IPS DF 6.9 (cell line): ENCODE data around the gene SLC26A11.

Source experiments
- DNase-seq: peaks from one replicate; pipeline ENCODE4 v3.0.0-alpha.2; 2013; ENCODE audit warnings: low read depth, low spot score
- H3K27ac ChIP-seq: one replicate; pipeline ENCODE4 v1.5.1; 2013; ENCODE audit warnings: low read length, control low read depth
- H3K27me3 ChIP-seq: 2 replicates; pipeline ENCODE4 v1.6.1; 2013; ENCODE audit warnings: mild to moderate bottlenecking, low read length; ENCODE audit not compliant: control insufficient read depth, insufficient read depth
- H3K36me3 ChIP-seq: 2 replicates; pipeline ENCODE4 v1.6.1; 2013; ENCODE audit warnings: low read length; ENCODE audit not compliant: control insufficient read depth, insufficient read depth
- H3K4me1 ChIP-seq: 2 replicates; pipeline ENCODE4 v1.6.1; 2013; ENCODE audit warnings: low read length; ENCODE audit not compliant: control insufficient read depth, insufficient read depth
- H3K4me3 ChIP-seq: 2 replicates; pipeline ENCODE4 v1.5.1; 2013; ENCODE audit warnings: mild to moderate bottlenecking, low read length
- H3K9me3 ChIP-seq: 2 replicates; pipeline ENCODE4 v1.6.1; 2013; ENCODE audit warnings: low read length, inconsistent platforms; ENCODE audit not compliant: control insufficient read depth, insufficient read depth
- WGBS: extraction: QIAGEN DNeasy Blood & Tissue Kit; methylation state at CpG from one replicate; pipeline ENCODE4 v1.1.7; 2013; ENCODE audit warnings: mixed read lengths, missing lambda C conversion rate; ENCODE audit not compliant: insufficient read length, insufficient coverage; 5-methylcytosine and 5-hydroxymethylcytosine counted together

SLC26A11 gene

DNA sequence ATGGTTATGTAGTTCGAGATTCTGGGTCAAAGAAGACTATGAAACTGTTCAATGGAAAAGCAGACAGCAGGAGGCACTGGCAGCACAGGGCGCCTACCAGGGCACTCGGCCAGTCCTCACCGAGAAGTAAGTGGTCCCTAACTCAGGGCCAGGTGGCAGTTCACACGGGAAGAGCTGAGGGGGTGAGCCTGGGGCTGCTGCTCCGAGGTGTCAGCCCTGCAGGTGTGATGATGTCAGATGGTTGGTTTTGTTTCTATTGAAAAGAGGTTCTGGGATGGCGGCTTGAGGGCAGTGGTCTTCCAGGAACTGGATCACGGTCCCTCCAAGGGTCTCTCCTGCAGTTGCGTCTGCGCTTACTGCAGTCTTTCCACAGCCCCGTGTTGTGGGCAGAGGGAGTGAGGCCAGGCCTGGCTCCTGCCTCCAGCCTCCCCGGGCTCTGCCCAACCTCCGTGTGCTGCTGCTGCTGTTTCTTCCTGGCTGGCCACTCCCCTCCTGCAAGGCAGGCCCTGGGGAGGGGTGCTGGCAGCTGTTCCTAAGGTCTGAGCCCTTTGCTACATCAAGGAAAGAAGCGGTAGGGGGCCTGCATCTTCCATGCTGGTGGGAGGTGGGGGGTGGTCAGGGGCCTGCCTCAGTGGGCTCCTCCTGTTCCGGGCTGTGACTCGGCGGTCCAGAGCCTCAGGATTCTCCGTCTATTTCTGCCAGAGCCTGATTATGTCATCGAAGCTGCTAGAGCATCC lies 63.1 kb downstream of the SLC26A11 start:
- Histone ChIP-seq H3K36me3 (peaks cover 9% of the 10 kb centered on the region), H3K27me3 (no peaks in the 10 kb centered on the region), H3K27ac (no peak overlapping the region)

DNA sequence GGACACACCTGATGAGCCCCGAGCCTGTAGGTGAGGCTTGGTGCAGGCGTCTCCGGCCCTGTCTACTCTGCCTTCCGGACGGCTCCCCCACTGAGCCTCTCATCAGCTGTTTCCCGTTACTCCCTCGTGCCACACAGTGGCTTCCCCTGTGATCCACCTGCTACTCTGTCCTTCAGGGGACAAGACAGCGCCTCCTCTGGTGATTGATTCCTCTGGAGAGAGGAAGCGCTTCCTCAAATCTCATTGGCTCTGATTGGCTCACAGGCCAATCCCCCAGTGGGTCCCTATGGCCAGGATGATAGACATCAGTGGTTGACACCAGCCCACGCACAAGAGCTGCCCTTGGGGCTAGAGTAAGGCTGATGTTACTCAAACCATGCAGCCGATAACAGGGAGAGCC lies 64.4 kb downstream of the SLC26A11 start:
- DNase-seq: no peak
- Histone ChIP-seq H3K27ac (no peak overlapping the region), H3K9me3 (no peaks in the 10 kb centered on the region), H3K36me3 (peaks cover 12% of the 10 kb centered on the region), H3K27me3 (no peaks in the 10 kb centered on the region), H3K4me1 (peaks cover 1% of the 10 kb centered on the region; the same call in 1 of the 2 replicates), H3K4me3 (no peak overlapping the region)
- WGBS: no CpG with 5 or more reads among the region's 11 CpGs

More for the DNA sequence above, 63.1 kb downstream of the SLC26A11 start:
- Histone ChIP-seq H3K9me3 (no peaks in the 10 kb centered on the region), H3K4me1 (peaks cover 3% of the 10 kb centered on the region; the same call in 1 of the 2 replicates), H3K4me3 (no peak overlapping the region)
- no CpG with 5 or more reads among the region's 19 CpGs for WGBS
- no peak for DNase-seq

DNA sequence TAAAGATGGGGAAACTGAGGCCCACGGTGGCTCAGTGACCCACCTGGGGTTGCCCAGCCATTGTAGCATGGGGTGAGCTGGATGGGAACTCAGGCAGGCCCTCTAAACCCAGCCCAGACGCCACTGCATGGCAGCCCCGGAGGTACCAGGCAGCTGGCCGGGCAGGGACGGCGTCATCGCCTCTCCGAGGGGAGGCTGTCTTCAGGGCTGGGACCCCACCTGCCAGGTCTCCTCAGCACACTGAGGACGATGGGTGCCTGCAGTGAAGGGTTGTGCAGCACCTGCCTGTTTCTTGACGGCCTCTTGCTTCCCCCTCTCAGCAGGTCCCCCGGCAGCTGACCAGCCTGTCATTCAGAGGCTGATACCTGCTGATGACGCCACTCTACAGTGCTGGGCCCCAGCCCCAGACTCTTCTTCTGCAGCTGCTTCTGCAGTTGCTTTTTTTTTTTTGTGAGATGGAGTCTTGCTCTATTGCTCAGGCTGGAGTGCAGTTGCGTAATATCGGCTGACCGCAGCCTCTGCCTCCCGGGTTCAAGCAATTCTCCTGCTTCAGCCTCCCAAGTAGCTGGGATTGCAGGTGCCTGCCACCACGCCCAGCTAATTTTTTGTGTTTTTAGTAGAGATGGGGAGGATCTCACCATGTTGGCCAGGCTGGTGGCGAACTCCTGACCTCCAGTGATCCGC lies 65.2 kb downstream of the SLC26A11 start:
- Histone ChIP-seq H3K27me3 (no peaks in the 10 kb centered on the region), H3K9me3 (no peaks in the 10 kb centered on the region), H3K27ac (no peak overlapping the region), H3K36me3 (peaks cover 16% of the 10 kb centered on the region), H3K4me1 (peaks cover 1% of the 10 kb centered on the region; the same call in 1 of the 2 replicates), H3K4me3 (no peak overlapping the region)
- WGBS: no CpG with 5 or more reads among the region's 19 CpGs
- no peak for DNase-seq

DNA sequence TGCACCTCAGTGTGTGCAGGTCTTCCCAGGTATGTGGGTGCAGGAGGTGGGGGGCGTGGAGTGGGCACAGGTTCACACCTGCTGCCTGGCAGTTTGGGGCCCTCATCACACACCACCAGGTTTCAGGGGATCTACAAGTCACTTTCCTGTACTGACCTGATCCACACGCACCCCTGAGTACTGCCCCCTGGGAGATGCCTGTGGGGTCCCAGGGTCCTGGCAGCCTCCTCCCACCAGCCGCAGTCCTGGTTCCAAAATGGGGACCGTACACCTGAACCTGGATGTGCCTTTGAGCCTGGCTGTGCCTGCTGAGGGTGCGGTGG lies 66.4 kb downstream of the SLC26A11 start:
- no peaks in the 10 kb centered on the region for H3K9me3 ChIP-seq
- no CpG with 5 or more reads among the region's 5 CpGs for WGBS
- peaks cover 18% of the 10 kb centered on the region for H3K36me3 ChIP-seq
- no peak overlapping the region for H3K27ac ChIP-seq
- H3K27me3 ChIP-seq: no peaks in the 10 kb centered on the region
- H3K4me3 ChIP-seq: no peak overlapping the region
- H3K4me1 ChIP-seq: peaks cover 1% of the 10 kb centered on the region; the same call in 1 of the 2 replicates
- DNase-seq: no peak

DNA sequence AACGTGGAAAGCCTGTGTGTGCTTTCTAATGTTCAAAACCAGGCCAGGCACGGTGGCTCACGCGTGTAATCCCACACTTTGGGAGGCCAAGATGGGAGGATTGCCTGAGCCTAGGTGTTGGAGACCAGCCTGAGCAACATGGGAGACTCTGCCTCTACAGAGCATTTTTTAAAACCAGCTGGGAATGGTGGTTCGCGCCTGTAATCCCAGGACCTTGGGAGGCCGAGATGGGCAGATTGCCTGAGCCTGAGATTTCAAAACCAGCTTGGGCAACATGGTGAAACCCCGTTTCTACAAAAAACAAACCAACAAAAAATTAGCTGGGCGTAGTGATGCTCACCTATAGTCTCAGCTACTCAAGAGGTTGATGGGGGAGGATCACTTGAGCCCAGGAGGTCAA lies 66.8 kb downstream of the SLC26A11 start:
- Histone ChIP-seq H3K36me3 (peaks cover 21% of the 10 kb centered on the region), H3K27me3 (no peaks in the 10 kb centered on the region), H3K9me3 (no peaks in the 10 kb centered on the region), H3K4me1 (peaks cover 1% of the 10 kb centered on the region; the same call in 1 of the 2 replicates), H3K27ac (no peak overlapping the region), H3K4me3 (no peak overlapping the region)
- DNase-seq: no peak
- WGBS: no CpG with 5 or more reads among the region's 9 CpGs

DNA sequence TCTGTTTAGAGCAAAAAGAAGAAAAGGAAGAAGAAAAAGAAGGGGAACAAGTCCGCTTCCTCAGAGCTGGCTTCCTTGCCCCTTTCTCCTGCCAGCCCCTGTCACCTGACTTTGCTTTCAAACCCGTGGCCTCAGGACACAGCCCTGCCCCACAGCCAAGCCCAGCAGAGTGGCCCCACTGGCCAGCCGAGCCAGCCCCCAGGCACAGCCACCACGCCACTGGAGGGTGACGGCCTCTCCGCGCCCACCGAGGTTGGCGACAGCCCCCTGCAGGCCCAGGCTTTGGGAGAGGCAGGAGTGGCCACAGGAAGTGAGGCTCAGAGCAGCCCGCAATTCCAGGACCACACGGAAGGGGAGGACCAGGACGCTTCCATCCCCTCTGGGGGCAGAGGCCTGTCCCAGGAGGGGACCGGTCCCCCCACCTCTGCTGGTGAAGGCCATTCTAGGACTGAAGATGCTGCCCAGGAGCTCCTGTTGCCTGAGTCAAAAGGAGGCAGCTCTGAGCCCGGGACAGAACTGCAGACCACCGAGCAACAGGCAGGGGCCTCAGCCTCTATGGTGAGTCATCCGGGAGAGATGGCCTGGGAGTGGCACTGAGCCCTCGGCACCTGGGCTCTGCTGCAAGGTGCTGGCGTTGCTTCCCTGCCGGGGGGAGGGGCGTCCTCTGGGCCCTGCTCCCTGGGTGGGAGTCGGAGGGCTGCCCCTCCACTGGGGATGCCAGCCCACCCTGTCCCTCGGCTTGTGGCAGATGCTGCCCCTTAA lies 67.8 kb downstream of the SLC26A11 start:
- no peaks in the 10 kb centered on the region for H3K27me3 ChIP-seq
- no peak for DNase-seq
- no peak overlapping the region for H3K4me3 ChIP-seq
- H3K36me3 ChIP-seq: peaks cover 21% of the 10 kb centered on the region
- no peak overlapping the region for H3K27ac ChIP-seq
- no peaks in the 10 kb centered on the region for H3K9me3 ChIP-seq
- peaks cover 1% of the 10 kb centered on the region; the same call in 1 of the 2 replicates for H3K4me1 ChIP-seq
- WGBS: no CpG with 5 or more reads among the region's 22 CpGs

DNA sequence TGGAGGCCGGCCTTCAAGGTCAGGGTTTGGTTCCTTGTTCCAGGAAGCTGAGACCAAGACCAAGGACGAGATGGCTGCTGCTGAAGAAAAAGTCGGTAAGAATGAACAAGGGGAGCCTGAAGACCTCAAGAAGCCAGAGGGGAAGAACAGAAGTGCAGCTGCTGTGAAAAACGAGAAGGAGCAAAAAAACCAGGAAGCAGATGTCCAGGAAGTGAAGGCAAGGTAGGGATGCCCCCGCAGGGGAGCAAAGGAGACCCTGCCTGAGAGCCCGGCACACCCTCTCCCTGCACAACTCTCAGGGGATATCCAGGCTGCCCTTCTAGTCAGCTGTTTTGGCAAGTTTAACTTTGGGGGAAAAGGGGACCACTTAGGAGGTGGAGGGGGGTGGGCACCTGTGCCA lies 69.4 kb downstream of the SLC26A11 start:
- no peaks in the 10 kb centered on the region for H3K9me3 ChIP-seq
- peaks cover 28% of the 10 kb centered on the region for H3K36me3 ChIP-seq
- no peak for DNase-seq
- no peak overlapping the region for H3K4me3 ChIP-seq
- no CpG with 5 or more reads among the region's 6 CpGs for WGBS
- H3K27me3 ChIP-seq: no peaks in the 10 kb centered on the region
- no peaks in the 10 kb centered on the region; the same call in 1 of the 2 replicates for H3K4me1 ChIP-seq
- no peak overlapping the region for H3K27ac ChIP-seq

DNA sequence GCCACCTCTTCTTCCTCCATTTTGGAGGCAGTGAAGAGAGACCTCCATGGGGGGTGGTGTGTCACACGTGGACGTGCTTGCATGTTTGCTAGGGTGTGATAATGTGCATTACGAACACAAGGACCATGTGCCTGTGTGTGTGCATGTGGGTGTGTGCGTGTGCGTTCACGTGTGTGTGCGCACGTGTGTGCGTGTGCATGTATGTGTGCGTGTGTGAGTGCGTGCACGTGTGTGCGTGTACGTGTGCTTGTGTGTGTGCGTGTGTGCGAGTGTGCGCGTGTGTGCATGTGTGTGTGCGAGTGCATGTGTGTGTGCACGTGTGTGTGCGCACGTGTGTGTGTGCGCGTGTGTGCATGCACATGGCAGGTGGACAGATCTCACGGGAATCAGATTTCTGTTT lies 69.9 kb downstream of the SLC26A11 start:
- Histone ChIP-seq H3K27ac (no peak overlapping the region), H3K4me1 (no peaks in the 10 kb centered on the region; the same call in 1 of the 2 replicates), H3K4me3 (no peak overlapping the region), H3K9me3 (no peaks in the 10 kb centered on the region), H3K36me3 (peaks cover 32% of the 10 kb centered on the region), H3K27me3 (no peaks in the 10 kb centered on the region)
- no peak for DNase-seq
- no CpG with 5 or more reads among the region's 25 CpGs for WGBS

DNA sequence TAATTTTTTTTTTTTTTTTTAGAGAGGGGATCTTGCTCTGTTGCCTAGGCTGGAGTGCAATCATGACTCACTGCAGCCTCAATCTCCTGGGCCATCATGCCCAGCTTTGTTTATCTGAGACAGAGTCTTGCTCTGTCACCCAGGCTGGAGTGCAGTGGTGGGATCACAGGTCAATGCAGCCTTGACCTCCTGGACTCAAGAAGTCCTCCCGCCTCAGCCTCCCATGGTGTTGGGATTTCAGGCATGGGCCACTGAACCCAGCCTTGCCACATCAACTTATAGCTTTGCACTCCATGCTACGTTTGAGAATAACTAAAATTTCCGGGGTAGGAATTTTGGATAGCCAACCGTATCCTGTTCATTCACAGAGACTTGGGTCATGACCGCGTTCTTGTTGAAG lies 71.0 kb downstream of the SLC26A11 start:
- Histone ChIP-seq H3K36me3 (peaks cover 40% of the 10 kb centered on the region), H3K4me1 (no peaks in the 10 kb centered on the region; the same call in 1 of the 2 replicates), H3K27me3 (no peaks in the 10 kb centered on the region), H3K9me3 (no peaks in the 10 kb centered on the region), H3K4me3 (no peak overlapping the region), H3K27ac (no peak overlapping the region)
- WGBS: no CpG with 5 or more reads among the region's 6 CpGs
- DNase-seq: no peak

DNA sequence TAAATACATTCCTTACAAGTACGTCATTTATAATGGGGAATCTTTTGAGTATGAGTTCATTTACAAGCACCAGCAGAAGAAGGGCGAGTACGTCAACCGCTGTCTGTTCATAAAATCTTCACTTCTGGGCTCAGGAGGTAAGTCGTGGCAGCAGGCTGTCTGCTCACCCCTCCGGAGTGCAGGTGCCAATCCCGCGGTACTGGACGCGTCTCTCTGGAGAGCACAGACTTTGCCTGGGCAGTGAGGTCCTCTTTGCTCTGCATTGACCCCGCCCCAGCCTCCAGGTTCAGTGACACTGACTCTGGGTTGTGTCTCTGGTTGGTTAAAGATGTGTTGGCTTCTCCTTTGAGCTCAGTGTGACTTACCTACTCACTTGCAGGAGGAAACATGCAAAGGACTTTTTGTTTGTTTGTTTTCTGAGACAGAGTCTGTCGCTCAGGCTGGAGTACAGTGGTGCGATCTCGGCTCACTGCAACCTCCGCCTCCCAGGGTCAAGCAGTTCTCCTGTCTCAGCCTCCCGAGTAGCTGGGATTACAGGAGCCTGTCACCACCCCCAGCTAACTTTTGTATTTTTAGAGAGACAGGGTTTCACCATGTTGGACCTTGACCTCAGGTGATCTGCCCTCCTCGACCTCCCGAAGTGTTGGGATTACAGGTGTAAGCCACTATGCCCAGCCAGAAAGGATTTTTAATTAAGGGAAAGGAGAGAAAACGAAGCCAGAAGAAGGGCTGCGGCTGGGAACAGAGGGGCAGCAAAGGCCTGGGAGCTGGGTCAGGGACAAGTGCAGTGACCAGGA lies 71.7 kb downstream of the SLC26A11 start:
- DNase-seq: no peak

More for the DNA sequence above, 71.7 kb downstream of the SLC26A11 start:
- H3K27me3 ChIP-seq: no peaks in the 10 kb centered on the region
- H3K4me3 ChIP-seq: no peak overlapping the region
- no peaks in the 10 kb centered on the region for H3K9me3 ChIP-seq
- WGBS: no CpG with 5 or more reads among the region's 20 CpGs
- peaks cover 44% of the 10 kb centered on the region for H3K36me3 ChIP-seq
- H3K4me1 ChIP-seq: no peaks in the 10 kb centered on the region; the same call in 1 of the 2 replicates
- no peak overlapping the region for H3K27ac ChIP-seq
